Measurements from ENCODE around the gene SGMS2.

The SGMS2 gene

DNA sequence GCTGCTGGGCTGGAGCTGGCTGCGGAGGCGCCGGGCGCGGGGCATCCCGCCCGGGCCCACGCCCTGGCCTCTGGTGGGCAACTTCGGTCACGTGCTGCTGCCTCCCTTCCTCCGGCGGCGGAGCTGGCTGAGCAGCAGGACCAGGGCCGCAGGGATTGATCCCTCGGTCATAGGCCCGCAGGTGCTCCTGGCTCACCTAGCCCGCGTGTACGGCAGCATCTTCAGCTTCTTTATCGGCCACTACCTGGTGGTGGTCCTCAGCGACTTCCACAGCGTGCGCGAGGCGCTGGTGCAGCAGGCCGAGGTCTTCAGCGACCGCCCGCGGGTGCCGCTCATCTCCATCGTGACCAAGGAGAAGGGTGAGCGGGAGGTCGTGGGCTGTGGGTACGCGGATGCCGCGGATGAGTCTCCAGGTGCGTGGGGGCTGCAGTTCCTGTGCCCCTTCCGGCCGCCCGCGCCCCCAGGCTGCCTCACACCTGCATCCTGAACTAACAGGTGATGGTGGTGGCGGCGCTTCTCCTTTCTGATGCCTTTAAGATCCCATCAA lies 107.1 kb downstream of the SGMS2 start:
- Histone ChIP-seq H3K27ac (ENCODE audit: low read depth, low read length, severe bottlenecking) (peak overlapping the region; percentile 26), H3K4me3 (ENCODE audit: extremely low read depth, insufficient read depth, low read length, poor library complexity, severe bottlenecking) (peak overlapping the region; percentile 52), H3K36me3 (ENCODE audit: control insufficient read depth, insufficient read depth, low read length) (no peaks in the 10 kb centered on the region), H3K9me3 (ENCODE audit: control insufficient read depth, low read length) (no peaks in the 10 kb centered on the region), H3K4me1 (ENCODE audit: control insufficient read depth, insufficient read depth, low read length, poor library complexity, severe bottlenecking) (no peaks in the 10 kb centered on the region)
- WGBS, 2 experiments (ENCODE audit: insufficient coverage in 2 of 2) = 3 to 7% methylated on average over 25 to 41 of the region's 45 CpGs

DNA sequence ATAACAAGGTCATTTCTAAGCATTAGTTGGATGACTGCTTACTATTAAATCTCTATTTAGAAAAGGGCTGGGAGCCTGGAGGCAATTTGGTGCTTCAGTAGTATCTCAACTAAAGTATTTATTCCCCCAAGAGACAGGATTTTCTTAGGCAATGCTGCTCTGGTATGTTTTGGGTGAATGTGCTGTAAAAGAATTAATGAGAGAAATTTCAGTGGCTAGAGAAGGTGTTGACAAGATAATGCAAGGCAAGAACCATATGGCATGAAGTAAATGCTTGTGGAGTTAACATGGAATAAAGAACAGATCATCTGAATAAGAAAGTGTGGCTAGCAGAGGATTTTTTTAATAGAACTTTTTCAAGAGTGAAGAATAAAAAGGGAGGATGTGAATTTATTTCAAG lies 110.5 kb downstream of the SGMS2 start:
- Histone ChIP-seq H3K4me3 (ENCODE audit: extremely low read depth, insufficient read depth, low read length, poor library complexity, severe bottlenecking) (no peak overlapping the region), H3K27ac (ENCODE audit: low read depth, low read length, severe bottlenecking) (no peak overlapping the region)

DNA sequence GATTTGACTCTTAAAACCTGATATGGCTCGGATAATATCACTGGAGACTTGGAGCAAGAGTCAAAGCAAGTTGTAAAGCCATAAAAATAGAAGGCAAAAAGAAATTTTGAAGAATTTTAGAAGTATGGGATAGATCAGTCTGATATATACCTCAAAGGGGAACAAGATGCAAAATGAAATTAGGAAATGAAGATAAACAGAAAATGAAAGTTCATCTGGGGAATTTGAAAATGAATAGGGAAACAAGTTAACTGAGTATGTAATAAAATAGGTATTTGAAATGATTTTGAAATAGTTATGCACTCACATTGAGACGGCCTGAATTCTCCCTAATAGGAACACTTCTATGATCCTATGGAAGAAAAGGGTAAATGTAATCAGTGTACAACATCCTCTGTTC lies 112.3 kb downstream of the SGMS2 start:
- Histone ChIP-seq H3K9me3 (ENCODE audit: control insufficient read depth, low read length) (no peaks in the 10 kb centered on the region), H3K27ac (ENCODE audit: low read depth, low read length, severe bottlenecking) (no peak overlapping the region), H3K4me3 (ENCODE audit: extremely low read depth, insufficient read depth, low read length, poor library complexity, severe bottlenecking) (no peak overlapping the region), H3K36me3 (ENCODE audit: control insufficient read depth, insufficient read depth, low read length) (no peaks in the 10 kb centered on the region), H3K4me1 (ENCODE audit: control insufficient read depth, insufficient read depth, low read length, poor library complexity, severe bottlenecking) (no peaks in the 10 kb centered on the region)
- WGBS, 2 experiments (ENCODE audit: insufficient coverage in 2 of 2) = 94 to 96% methylated on average over 2 of the region's 2 CpGs

More for the DNA sequence above, 110.5 kb downstream of the SGMS2 start:
- H3K36me3 ChIP-seq (ENCODE audit: control insufficient read depth, insufficient read depth, low read length) = no peaks in the 10 kb centered on the region
- no peaks in the 10 kb centered on the region for H3K4me1 ChIP-seq (ENCODE audit: control insufficient read depth, insufficient read depth, low read length, poor library complexity, severe bottlenecking)
- H3K9me3 ChIP-seq (ENCODE audit: control insufficient read depth, low read length) = no peaks in the 10 kb centered on the region

DNA sequence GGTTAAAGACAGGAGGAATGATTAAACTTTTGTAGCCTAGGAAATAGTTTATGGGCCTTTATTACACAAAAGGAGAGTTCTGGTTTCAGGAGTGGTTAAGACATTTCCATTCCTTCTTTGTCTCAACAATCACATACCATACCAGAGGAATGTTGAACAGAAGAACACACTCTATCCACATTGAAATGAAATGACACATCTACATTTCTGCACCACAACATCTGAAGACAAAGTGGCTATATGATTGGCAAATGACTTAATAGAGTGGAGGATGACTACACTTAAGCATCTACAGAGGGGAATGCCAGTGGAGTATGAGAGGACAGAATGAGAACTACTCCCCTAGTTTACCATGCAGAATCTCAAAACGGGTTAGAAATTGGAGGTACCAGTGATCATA lies 114.6 kb downstream of the SGMS2 start:
- H3K9me3 ChIP-seq (ENCODE audit: control insufficient read depth, low read length) = no peaks in the 10 kb centered on the region
- no peak overlapping the region for H3K27ac ChIP-seq (ENCODE audit: low read depth, low read length, severe bottlenecking)
- WGBS, 2 experiments (ENCODE audit: insufficient coverage in 2 of 2) = 80% methylated on average over 1 of the region's 1 CpG; no CpG with 5 or more reads in 1 of the 2 experiments
- H3K4me1 ChIP-seq (ENCODE audit: control insufficient read depth, insufficient read depth, low read length, poor library complexity, severe bottlenecking) = no peaks in the 10 kb centered on the region
- H3K4me3 ChIP-seq (ENCODE audit: extremely low read depth, insufficient read depth, low read length, poor library complexity, severe bottlenecking) = no peak overlapping the region
- no peaks in the 10 kb centered on the region for H3K36me3 ChIP-seq (ENCODE audit: control insufficient read depth, insufficient read depth, low read length)

DNA sequence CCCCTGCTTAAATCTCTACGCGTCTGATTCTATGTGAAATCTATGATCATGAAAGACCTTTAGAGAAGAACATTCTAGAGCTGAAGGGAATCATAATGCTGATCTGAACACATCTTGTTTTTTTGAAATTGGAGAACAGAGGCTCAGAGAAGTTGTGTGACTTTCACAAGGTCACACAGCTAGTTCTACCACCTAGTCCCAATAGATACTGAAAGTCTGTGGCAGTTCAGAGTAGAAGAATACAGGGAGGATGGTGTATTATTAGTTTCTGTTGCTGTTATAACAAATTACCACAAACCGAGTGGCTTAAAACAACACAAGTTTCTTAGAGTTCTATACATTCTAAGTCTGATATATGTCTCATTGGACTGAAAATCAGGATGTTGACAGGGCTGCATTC lies 121.1 kb downstream of the SGMS2 start:
- no peak overlapping the region for H3K27ac ChIP-seq (ENCODE audit: low read depth, low read length, severe bottlenecking)
- WGBS, 2 experiments (ENCODE audit: insufficient coverage in 2 of 2) = 97 to 100% methylated on average over 2 of the region's 3 CpGs
- no peaks in the 10 kb centered on the region for H3K4me1 ChIP-seq (ENCODE audit: control insufficient read depth, insufficient read depth, low read length, poor library complexity, severe bottlenecking)
- no peaks in the 10 kb centered on the region for H3K36me3 ChIP-seq (ENCODE audit: control insufficient read depth, insufficient read depth, low read length)
- H3K4me3 ChIP-seq (ENCODE audit: extremely low read depth, insufficient read depth, low read length, poor library complexity, severe bottlenecking) = no peak overlapping the region
- no peaks in the 10 kb centered on the region for H3K9me3 ChIP-seq (ENCODE audit: control insufficient read depth, low read length)

DNA sequence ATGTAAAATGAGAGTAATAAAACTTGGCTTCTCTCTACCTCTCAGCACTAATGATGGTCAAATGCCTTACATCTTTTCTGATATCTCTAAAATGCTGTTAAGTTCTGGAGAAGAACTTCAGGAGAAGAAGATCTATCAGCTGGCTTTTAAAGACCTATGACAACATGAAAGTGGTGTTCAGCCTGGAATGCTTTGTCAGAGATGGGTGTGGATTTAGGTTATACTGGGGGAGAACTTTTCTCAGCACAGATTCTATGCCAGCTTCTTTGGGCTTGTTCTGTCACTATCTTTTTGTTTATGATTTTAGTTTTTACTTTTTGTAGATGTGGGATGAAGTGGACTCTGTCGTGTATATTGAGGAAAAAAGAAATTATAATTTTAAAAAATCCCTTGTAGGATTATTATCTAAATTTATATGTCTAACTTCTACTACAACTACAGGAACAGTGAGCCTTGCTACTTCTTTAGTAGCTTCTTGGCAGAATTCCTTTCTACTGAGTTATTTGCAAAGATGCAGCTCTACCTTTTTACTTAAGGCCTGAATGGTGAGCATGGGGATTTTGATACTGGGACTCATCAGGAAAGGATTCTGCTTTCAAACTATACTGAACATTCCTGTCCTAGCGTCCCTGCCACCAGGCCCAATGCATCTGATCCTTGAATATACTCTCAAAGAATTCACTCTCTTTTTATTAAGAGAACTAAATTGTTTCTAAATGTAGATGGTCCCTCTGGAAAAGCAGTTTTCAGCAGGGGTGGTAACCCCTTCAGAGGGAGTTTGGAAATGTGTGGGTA lies 126.2 kb downstream of the SGMS2 start:
- H3K4me3 ChIP-seq (ENCODE audit: extremely low read depth, insufficient read depth, low read length, poor library complexity, severe bottlenecking) = no peak overlapping the region
- no peak overlapping the region for H3K27ac ChIP-seq (ENCODE audit: low read depth, low read length, severe bottlenecking)
- no peaks in the 10 kb centered on the region for H3K36me3 ChIP-seq (ENCODE audit: control insufficient read depth, insufficient read depth, low read length)
- H3K4me1 ChIP-seq (ENCODE audit: control insufficient read depth, insufficient read depth, low read length, poor library complexity, severe bottlenecking) = peaks cover 5% of the 10 kb centered on the region
- no CpG with 5 or more reads among the region's 2 CpGs for WGBS, 2 experiments (ENCODE audit: insufficient coverage in 2 of 2)
- H3K9me3 ChIP-seq (ENCODE audit: control insufficient read depth, low read length) = peaks cover 7% of the 10 kb centered on the region

DNA sequence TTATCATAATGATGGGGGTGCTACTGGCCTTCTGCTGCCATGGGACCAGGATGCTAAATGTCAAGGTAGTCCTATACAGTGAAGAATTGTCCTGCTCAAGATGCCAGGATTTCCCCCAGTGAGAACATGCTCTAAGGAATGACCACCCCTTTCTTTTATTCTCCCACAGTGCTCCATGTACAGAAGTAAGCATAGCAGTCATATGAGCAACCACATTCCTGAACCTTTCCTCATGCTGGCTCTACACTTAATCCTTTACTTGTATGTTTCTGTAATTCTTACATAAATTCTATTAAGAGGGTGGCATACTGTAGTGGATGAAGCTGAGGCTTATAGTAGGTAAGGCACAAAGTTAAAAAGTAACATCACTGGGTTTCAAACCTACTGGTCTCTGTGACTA lies 126.8 kb downstream of the SGMS2 start:
- Histone ChIP-seq H3K27ac (ENCODE audit: low read depth, low read length, severe bottlenecking) (no peak overlapping the region), H3K36me3 (ENCODE audit: control insufficient read depth, insufficient read depth, low read length) (no peaks in the 10 kb centered on the region), H3K4me1 (ENCODE audit: control insufficient read depth, insufficient read depth, low read length, poor library complexity, severe bottlenecking) (peaks cover 5% of the 10 kb centered on the region), H3K4me3 (ENCODE audit: extremely low read depth, insufficient read depth, low read length, poor library complexity, severe bottlenecking) (no peak overlapping the region), H3K9me3 (ENCODE audit: control insufficient read depth, low read length) (peaks cover 7% of the 10 kb centered on the region)

DNA sequence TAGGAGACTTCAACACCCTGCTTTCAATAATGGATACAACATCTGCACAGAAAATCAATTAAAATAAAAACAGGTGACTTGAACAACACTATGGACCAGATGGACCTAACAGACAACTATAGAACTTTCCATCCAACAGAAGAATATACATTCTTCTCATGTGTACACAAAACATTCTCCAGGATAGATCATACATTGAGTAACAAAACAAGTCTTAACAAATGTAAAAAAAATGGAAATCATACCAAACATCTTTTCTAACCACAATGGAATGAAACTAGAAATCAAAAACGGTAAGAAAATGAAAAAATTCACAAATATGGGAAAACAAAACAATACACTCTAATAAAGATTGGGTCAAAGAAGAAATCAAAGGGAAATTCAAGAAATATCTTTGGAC lies 131.3 kb downstream of the SGMS2 start:
- WGBS, 2 experiments (ENCODE audit: insufficient coverage in 2 of 2) = no CpG with 5 or more reads among the region's 1 CpG
- no peaks in the 10 kb centered on the region for H3K36me3 ChIP-seq (ENCODE audit: control insufficient read depth, insufficient read depth, low read length)
- H3K4me1 ChIP-seq (ENCODE audit: control insufficient read depth, insufficient read depth, low read length, poor library complexity, severe bottlenecking) = peaks cover 5% of the 10 kb centered on the region
- peaks cover 7% of the 10 kb centered on the region for H3K9me3 ChIP-seq (ENCODE audit: control insufficient read depth, low read length)
- H3K27ac ChIP-seq (ENCODE audit: low read depth, low read length, severe bottlenecking) = no peak overlapping the region
- no peak overlapping the region for H3K4me3 ChIP-seq (ENCODE audit: extremely low read depth, insufficient read depth, low read length, poor library complexity, severe bottlenecking)
